ENCODE measurements around the gene ATOH8.
"Not testable (repeated sequence)": the region's sequence is repeated elsewhere in the genome, so short reads cannot be mapped to it uniquely, and the experiment has no call there.

The ATOH8 gene, protein sequence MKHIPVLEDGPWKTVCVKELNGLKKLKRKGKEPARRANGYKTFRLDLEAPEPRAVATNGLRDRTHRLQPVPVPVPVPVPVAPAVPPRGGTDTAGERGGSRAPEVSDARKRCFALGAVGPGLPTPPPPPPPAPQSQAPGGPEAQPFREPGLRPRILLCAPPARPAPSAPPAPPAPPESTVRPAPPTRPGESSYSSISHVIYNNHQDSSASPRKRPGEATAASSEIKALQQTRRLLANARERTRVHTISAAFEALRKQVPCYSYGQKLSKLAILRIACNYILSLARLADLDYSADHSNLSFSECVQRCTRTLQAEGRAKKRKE

DNA sequence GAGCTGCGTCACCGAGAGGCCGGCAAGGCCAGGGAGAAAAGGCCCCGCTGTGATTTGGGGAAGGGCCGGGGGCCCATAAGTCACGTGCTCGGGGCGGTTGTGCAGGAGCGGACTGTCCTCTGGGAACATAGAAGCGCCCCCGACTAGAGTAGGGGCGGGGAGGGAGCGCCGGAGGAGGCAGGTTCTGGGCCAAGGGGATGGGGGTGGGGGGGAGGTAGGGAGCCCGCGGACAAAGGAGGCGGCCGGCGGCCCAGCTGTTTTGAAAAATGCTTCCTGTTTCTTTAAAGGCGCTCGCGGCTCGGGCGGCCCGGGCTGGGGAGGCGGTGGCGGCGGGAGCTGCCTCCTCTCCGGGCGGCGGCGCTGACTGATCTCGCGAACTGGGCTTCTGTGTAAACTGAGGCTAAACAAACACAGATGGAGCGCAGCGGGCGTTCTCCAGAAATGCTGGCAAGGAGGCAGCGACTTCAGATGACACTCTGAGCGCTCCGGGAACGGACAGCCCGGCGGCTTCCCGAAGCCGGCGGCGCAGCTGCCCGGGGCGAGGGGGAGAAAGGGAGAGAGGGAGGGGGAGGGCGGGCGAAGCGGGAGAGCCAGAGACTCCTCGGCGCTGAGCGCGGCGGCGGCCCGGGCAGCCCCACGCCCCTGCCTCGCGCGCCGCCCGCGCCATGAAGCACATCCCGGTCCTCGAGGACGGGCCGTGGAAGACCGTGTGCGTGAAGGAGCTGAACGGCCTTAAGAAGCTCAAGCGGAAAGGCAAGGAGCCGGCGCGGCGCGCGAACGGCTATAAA lies at the start of gene ATOH8:
ATOH8 (plus strand) TSS at position 467 of the 788 bp plus-strand sequence; CDS start at position 666, 199 bp downstream.
- DNase-seq, result peak; percentile 16

DNA sequence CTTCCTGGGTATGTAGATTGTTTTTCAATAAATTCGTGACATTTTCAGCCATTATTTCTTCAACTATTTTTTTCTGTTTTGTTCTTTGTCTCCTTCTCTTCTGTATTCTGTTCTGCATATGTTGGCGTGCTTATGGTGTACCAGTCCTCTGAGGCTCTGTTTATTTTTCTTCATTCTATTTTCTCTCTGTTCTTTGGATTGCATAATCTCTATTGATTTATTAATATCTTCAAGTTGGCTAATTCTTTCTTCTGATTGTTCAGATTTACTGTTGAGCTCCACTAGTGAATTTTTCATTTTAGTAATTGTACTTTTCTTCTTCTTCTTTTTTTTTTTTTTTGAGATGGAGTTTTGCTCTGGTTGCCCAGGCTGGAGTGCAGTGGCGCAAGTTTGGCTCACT lies 49.8 kb upstream of the ATOH8 start:
- DNase-seq, result no peak

DNA sequence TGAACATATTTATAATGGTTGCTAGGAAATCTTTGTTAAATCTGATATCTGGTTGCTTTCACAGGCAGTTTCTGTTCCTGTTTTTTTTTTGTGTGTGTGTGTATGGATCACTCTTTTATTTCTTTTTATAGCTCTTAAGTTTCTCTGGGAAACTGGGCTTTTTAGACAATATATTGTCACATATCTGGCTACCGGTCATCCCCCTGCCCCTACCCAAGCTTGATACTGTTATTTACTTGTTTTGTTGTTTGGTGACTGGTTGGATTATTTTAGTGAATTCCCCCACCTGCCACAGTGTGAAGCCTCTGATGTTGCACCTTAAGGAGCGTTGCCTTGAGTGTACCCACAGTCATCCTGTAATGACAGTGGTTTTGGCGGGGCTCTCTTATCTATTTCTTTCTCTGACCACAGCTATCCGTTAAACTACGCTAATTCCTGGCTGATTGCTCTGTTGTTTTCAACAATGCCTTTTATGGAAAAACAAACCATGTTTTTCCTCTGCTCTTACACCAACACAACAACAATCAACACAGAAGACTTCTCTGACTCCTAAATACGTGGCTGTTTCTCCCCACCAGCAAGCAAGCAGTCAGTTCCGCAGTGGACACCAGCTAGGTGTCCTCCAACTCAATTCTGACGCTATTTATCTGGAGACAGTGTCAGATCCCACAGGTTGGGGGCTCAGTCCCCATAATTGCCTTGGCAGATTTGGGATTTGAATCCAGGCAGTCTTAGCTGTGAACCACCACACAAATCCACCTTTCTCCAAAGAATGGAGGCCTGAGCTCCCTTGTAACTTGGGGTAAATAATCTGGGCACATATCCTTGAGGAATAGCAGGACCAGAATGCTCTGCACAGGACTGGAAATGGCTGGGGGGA lies 48.8 kb upstream of the ATOH8 start:
- DNase-seq, result peak; percentile 72

DNA sequence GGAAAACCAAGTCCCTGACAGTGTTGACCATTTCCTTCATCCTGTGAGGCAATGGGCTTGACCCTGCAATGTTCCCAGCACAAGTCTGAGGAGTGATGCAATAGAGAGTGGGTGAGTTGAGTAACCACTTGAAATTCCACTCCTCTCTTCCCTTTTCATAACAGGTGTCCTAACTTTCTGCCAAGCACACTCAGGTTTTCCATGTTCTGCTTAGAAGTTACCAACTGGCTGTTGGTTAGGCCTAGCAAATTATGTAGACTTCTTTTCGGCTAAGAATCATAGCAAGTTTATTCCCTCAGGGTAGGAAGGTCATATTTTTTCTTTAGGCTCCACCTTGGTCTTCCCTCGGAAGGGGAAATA lies 48.1 kb upstream of the ATOH8 start:
- no peak for DNase-seq

DNA sequence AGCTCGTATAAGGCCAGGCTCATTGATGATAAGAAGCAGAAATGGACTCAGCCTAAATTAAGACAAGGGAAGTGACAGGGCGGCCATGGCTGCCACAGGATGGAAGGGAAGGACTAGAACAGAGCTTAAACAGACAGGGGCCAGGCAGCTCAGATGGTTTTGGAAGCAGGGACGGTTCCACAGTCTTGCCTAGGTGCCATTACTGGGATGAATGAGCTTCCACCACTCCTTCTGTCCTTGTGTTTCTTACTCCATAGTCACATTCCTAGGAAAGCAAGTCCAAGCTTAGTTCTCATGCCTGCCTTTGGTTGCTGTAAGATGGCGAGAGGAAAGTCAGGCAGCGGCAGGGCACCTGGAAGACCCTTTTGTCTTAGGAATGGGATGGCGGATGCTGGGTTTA lies 47.7 kb upstream of the ATOH8 start:
- no peak for DNase-seq

DNA sequence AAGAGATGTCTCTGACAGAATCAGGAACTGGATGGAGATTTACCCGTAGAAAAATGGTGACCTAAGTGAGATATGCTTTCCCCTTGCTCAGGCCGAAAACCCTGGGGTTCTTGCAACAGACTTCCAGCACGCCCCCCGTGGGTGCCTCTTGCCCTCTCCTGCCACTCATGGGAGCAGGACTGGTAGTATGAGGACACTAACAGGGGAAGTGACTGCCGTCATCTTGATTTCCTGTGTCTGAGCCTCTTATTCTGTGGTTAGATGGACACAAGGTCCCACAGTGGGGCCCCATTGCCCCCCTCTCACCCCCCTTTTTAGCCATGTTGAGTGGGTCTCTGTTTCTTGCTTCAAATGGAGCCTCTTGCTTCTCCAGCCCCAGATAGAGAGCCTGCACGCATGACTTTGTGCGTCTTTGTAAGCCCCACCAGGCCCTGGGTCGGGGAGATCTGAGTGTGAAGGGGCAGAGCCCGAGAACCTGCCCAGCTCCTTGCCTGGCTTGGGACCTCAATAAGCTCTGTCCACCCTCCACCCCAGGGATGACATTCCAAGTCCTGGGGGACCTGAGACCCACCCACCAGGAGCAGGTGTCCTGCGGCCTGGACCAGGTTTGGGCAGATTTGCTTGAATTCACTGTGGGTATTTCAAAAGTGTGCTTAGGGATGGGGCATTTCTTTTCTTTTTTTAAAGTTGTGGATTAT lies 47.0 kb upstream of the ATOH8 start:
- DNase-seq, result no peak

DNA sequence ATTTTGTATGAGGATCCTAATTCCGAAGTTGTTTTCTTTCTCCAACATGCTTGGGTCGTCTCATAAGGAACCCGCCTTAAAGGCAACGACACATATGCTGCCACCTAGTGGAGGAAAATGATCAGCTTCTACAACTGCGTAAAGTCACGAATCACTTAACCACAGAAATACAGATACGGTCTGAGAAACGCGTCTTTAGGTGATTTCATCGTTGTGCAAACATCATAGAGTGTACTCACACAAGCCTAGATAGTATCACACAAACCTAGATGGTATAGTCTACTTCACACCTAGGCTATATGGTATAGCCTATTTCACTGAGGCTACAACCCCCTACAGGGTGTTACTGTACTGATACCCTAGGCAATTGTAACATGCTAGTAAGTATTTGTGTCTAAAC lies 46.5 kb upstream of the ATOH8 start:
- DNase-seq, result peak; percentile 84

DNA sequence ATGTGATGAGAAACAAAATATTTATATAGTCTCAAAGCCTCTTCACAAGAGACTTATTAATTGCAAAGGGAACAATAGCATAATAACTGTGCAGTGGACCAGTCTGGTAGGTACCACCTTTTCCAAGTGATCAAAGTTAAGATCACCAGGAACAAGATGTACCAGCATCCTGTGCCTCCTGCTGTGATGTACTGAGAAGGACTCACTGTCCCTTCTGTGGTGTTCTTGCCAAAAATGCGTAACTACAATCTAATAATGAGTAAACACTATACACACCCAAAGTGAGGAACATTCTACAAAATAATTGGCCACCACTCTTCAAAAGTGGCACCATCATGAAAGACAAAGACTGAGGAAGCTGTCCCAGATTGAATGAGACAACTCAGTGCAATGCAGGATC lies 45.1 kb upstream of the ATOH8 start:
- DNase-seq, result no peak

DNA sequence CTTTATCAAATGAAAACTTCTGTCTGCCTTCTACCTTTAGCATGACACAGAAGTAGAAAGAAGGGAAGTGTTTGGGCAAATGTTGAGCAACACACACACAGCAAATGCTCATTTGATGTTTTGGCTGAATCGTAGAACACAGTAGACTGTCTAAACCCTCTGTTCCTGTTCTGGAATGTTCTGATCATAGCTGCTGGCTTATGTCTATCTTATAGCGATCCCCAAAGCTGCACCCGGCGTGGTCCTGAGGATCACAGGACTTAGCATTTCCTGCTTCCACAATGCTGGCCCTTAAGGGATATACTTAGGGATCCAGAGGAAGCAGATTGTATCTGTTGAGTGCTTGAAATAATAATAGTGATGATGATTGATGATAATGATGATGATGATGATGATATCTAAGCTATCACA lies 44.4 kb upstream of the ATOH8 start:
- no peak for DNase-seq

DNA sequence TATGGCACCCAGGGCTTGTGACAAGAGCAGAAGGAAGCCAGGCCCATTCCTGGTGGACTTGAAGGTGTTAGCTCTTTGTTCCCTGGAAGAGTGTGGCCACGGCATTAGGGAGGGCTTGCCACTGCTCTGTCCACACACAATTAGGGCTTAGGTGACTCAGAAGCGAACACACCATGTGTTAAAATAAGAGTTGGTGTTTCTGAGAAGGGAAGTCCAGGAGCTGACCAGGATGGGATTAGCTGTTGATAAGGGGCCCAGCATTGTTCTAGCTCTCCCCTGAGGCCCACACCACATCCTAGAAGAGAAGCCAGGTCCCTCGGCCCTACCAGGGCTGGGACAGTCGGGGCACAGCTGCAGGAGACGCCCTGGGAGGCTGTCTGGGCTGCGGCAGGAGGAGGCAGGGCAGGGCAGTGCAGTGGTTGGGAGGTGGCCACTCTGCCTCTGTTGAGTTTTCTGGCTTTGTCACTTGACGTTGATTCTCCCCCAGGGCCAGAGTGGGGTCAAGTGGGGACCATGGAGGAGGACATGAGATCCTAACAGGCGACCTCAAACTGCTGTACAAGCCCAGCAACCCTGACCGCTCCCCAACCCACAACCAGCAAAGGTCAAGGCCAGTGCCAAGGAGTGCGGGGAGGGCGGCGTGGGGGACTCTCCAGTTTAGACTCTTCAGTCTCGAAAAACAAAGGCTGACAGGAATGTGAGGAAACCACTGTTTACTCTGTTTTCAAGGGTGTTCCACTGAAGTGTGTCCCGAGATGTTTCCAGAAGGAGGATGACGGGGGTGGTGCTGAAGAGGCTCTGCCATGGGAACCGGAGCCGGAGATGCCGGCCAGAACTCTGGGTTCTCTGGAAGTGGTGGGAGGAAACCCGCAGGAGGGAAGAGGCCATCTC lies 42.9 kb upstream of the ATOH8 start:
- DNase-seq, result no peak

DNA sequence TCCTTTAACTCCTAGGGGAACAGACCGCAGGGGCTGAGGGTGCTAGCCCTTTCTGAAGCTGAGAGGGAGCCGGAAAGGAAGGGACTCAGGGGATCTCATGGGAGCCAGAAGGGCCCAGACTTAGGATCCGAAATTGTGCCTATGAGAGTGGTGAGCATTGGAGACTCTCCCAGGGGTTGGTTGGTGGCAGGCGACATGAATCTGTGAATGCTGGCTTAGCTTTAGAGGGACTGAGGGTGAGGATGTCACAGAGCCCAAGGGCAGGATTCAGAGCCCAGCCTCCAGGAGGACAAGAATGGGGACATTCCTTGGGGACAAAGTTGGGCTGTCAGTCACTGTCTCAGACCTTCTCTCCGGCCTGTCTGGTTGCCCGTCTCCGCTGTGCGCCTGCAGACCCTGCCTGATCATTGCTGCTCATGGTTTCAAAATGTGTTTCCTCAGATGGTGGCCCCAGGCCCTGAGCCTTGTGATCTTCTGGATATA lies 42.2 kb upstream of the ATOH8 start:
- no peak for DNase-seq

DNA sequence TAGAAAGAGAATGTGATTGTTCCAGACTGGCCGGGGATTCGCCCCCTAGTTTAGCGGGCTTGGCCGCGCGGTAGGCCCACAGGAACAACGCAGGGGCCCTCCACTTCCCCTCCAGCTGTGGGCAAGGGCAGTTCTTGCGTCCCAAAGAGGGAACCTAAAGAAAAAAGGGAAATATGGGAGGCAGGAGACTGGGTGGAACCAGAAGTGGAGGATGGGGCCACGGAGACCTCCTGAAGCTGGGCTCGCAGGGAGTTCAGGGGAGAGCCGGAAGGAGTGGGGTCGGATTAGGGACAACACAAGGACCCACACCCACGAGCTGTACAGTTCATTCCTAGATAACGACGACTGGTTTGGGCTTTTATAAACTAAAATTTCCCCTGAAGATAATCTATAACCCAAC lies 41.5 kb upstream of the ATOH8 start:
- no peak for DNase-seq

DNA sequence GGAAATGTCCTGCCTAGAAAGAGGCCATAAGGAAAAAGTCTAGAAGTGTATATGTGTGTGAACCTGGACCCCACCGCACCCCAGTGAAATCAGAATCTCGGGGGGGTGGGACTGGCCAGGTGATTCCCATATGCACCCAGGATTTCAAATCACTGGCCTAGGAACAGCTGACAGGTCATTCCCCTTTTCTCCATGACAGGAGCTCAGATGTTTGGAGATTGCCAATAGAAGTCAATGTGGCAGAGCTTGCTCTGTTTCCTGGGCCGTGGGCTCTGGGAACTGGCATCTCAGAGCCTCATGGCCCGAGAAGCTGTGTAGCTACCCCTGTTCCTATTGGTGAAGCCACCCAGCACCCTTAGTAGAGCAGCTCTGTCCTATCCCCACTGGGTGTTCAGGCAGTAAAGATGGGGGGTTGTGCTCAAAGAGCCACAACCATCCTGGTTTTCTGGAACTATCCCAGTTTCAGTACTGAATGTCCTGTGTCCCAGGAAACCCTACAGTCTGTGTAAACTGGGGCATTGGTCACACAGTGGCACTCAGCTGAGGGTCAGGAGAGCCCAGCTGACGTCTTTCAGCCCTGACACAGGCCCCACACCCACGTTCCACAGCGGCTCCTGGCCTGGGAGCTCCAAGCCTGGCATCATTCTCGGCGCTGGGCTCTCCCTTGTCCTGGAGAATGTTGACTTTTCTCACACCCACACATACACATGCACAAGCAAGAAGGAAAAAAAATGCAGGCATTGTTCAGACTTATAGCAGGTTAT lies 40.8 kb upstream of the ATOH8 start:
- DNase-seq, result no peak

DNA sequence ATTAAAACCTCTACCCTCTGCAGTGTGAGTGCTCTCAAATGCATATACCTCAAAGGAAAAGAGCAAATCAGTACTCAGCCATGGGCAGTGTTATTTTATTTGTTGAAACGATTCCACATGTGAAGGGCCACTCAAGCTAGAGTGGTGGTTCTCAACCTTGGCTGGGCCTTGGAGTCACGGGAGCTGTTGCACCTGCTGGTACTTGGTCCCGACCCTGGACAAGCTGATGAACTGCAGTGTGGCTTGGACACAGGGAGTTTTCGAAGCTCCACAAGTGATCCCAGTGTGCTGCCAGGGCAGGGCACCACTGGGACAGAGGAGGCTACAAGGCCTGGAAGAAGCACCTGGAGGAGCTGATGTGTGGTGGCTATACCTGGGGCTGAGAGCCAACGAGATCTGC lies 40.0 kb upstream of the ATOH8 start:
- no peak for DNase-seq

DNA sequence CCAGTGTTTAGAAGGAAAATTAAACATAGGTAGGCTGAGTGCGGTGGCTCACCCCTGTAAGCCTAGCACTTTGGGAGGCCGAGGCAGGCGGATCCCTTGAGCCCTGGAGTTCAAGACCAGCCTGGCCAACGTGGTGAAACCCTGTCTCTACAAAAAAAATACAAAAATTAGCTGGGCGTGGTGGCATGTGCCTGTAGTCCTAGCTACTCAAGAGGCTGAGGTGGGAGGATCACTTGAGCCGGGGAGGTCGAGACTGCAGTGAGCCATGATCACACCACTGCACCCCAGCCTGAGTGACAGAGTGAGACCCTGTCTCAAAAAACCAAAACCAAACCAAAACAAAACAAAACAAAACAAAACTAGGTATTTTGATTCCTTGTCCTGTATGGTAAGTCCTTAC lies 39.4 kb upstream of the ATOH8 start:
- DNase-seq, result not testable (repeated sequence)

DNA sequence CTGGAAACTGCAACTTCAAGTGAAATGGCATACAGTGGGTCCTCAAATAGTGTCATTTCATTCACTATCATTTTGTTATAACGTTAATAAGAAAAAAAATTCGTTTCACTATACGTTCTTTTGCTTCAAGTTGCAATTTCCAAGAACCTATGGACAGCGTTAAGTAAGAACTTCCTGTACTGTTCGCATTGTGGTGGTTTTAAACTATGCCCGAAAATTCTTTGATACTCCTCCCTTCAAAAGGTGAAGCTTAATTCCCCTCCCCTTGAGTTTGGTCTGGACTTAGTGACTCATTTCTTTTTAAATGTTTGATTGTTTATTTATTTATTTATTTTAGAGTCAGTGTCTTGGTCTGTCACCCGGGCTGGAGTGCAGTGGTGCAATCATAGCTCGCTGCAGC lies 39.0 kb upstream of the ATOH8 start:
- no peak for DNase-seq

DNA sequence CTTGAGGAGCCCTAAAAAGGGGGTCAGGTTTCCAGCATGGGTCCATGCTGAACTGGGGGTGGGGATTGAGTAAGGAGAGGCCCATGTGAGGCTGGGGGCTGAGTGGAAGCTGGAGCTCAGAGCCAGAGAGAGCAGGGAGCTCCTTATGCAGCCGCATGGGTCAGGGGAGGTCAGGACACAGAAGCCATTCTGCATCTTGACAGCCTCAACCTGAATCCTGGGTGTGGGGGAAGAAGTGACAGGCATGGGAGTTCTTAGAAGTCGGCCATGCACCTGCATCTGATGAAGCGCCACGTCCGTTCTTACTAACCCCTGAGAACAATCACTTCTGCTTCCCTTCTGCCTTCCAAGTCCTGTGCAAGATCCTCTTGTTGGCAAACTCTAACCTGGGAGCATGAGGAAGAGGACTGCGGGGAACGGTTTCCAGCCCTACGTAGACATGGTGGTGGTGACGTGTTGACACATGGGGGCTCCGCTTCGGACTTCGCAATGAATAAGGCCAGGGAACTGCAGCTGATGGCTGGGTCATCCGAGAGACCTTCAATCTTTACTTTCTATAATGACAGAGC lies 37.4 kb upstream of the ATOH8 start:
- DNase-seq, result no peak

DNA sequence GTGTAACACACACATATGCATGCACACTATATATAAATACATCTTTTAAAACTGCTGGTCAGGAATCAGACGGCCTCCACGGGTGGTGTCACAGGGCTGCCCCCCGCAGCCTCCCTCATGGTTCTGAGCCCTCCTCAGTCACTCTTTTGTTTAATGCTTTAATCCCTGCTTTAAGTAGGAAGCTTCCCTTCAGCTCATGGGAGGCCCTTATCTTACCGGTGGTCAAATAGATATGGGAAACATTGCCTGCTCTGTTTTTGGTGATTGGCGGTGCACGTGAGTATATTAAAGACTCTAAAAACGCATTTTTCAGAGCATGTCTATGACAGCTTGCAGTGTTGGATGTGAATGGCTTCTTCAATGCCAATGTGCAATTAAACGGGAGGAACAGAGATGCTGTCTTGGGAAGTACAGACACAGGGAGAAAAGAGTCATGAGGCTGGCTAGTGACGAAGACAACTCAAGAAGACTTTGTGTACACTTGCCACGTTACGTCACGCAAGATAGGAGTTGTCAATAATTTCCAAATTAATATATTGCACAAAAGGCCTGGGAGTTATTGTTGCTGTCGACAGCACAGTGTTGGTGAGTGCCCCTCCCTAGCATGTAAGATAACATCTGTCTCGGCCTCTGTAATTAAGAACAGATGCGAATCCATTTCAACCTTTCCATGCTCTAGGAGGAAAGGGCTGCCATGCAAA lies 36.3 kb upstream of the ATOH8 start:
- no peak for DNase-seq

DNA sequence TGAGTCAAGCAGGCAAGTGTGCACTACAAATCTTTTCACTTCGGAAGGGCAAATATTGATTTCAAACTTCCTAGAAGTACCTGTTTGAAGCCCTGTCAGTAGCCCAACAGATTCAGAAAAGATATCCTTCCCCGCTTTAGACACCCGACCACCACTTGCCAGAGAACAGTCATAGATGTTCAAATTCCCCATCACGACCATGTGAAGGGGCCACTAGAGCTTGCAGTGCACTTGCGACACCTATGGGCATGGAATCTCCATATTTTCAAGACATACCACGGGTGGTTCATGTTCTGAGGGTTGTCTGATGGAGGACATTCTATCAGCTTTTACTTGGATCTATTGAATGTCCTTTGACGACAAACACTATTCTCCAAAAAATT lies 35.8 kb upstream of the ATOH8 start:
- DNase-seq, result no peak

Data from CD4-positive, alpha-beta T cell treated with Interleukin-21 for 1 hour (primary cell).